Head of caudate nucleus (tissue), 42 donors: ENCODE measurements around the gene BTLA.
"Not testable (repeated sequence)": the region's sequence is repeated elsewhere in the genome, so short reads cannot be mapped to it uniquely, and the experiment has no call there.

Source experiments
- DNase-seq, 42 donors: peaks; one replicate each; pipeline versions ENCODE4 v3.0.0 to v3.0.0-alpha.2; 2020 to 2021; ENCODE audit warnings: mixed read lengths in 7 of 42
- intact Hi-C: fragments of 100-400 bp; cut with DNase I; formaldehyde crosslinking; loops from one replicate; pipeline ENCODE4 v1.15.0; 2022

BTLA gene

DNA sequence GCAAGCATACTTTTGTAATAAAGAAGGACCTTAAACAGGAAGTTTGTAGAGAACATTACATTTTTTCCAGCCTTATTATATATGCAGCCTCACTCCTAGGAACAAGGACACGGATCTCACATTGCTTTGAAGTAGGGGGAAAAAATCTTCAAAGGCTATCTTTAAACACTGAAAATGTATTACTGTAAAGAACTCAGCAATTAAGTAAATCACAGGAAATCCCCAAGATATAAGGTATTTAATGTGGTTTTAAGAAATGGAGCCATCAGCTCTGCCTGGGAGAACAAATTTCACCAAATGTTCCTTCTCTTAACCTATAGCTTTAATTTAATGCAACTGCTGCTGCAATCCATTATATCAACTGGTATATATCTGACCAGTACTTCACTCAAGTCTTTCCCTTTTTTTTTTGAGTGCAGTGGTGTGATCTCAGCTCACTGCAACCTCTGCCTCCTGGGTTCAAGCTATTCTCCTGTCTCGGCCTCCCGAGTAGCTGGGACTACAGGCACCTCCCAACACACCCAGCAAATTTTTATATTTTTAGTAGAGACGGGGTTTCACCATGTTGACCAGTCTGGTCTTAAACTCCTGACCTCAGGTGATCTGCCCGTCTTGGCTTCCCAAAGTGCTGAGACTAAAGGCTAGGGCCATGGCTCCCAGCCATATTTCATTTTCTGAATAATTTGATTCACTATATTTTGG is 2.8 kb downstream of the BTLA start:
- no peak for DNase-seq
- intact Hi-C loops, result no loop called here

DNA sequence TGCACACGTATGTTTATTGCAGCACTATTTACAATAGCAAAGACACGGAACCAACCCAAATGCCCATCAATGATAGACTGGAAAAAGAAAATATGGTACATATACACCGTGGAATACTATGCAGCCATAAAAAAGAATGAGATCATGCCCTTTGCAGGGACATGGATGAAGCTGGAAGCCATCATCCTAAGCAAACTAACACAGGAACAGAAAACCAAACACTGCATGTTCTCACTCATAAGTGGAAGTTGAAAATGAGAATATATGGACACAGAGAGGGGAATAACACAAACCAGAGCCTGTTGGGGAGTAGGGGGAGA is 4.9 kb downstream of the BTLA start:
- intact Hi-C loops, DNase-seq: not testable (repeated sequence)

DNA sequence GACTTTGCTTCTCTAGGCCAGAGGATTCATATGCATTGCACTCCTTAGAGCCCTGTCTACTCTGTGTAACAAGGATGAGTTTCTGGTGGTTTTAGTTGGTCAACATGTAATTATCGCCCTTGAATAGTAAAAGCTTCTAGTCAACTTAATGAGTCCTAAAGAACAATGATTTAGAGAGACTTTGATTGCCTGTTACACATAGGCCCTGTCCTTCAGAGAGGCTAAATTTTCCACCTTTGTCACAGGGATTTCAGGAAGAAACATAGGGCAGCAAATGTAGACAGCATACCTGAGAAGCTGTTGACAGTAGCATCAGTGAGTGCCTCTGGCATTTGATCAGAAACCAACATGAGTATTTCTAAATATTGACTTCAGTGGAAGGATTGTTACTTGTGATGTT is 7.1 kb downstream of the BTLA start:
- intact Hi-C loops, result no loop called here
- DNase-seq, result no peak

DNA sequence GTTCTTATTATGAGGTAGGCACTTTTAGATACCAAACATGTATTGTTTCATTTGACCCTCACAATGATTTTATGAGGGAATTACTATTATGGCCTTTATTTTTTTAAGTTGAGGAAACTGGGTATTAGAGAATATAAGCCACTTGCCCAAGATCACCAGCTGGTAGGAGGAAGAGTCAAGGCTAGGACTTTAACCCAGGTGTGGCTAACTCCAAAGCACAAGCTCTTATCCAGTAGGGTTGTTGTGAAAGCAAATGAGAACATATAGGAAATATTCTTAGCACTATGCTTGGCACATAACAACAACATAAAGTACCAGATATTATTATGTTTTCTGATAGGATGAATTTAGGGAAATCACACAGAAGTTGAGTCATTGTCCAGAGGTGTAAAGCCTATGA is 7.9 kb downstream of the BTLA start:
- intact Hi-C loops, result no loop called here

DNA sequence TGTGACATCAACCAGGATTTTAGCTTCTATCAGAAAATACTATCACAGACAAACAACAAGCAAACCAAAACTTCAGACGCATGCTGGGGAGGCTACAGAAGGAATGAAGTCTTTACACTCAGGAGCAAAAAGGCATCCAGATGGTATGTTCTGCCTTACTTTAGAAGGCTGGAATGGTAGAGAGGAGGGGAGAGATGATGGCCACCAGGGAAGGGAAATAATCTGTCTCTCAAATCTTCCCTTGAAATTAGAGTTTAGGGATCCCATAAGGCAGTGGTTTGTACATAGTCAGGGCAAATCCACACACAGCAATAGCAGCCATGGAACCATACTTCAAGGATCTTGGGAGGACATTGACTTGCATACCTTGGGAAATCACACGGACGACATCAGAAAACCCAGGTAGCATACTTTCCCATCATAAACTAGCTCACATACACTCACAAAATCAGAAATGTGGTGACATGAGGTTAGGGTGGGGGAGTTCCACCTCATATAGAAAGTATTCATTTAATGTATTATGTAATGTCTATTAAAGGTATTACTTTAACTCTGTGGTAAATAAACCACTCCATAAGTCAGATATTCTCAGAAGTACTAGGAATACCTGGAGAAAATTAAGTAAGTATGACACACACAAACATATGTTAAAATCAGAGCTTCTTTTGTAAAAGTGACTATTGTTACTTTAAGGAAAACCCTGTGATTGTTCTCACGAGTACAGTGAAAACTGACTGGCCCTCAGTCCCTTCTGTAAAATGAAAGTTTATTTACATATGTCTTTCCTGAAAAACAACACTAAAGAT is 9.4 kb downstream of the BTLA start:
- DNase-seq, result no peak
- intact Hi-C loops, result no loop called here

More for the DNA sequence above, 7.9 kb downstream of the BTLA start:
- DNase-seq, result no peak

DNA sequence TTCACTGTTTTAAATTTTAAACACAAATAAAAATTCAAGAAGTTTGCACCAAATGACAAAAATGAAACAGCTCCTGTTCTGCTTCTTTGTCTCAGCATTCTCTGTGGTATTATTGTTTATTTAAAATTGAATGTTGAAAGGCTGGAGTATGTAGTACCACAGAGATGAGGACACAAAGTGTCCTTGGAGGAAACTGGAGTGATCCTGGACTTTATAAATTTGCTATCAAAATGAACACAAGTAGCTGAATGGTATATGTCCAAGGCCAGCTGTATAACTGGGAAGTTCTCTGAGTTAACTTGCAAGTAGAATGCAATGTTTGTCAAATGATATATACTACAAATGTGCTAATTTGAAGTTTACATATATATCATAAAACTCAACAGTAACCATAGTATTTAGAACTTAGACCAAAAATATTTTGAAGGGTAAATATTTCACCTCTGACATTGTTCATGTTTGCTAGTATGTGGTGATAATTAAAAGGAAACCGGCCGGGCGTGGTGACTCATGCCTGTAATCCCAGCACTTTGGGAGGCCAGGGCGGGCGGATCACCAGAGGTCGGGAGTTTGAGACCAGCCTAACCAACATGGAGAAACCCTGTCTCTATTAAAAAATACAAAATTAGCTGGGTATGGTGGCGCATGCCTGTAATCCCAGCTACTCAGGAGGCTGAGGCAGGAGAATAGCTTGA is 12.3 kb downstream of the BTLA start:
- intact Hi-C loops, result no loop called here
- DNase-seq, result no peak

DNA sequence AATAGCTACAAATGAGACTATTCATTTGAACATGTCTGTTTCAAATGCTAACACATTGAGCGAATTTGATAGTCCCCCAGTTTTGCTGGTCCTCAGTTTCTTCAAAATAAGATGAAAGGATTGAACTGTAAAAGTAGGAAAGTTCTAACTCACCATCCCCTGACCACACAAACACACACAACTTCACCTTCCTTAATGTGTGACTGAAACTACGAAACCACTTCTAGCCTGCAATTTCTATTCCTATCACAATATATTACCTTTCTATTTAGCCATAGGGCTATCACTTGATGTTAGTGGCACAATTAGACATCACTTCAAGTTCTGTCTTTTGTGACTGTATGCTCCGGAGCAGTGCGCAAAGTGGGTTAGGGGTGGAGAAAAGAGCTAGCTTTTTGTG is 14.9 kb downstream of the BTLA start:
- intact Hi-C loops, result no loop called here

DNA sequence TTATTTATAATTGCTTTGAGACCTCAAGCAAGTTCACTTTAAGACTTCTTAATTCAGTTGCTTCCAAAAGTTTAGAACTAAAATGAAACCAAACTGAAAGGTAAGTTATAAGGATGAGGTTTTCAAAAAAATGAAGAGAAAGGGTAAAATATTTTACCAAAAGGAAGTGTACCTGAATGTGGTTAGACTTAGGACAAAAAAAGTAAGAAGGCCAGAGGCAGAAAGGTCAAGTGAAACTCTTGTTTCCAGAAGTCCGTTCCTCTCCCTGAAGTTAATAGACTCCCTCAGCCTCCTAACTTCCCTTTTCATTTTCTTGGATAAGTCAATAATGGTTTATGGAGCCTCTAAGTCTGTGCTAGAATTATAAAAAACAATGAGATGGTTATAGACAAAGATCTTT is 16.6 kb downstream of the BTLA start:
- no peak for DNase-seq
- intact Hi-C loops, result no loop called here

More for the DNA sequence above, 14.9 kb downstream of the BTLA start:
- DNase-seq, result no peak

DNA sequence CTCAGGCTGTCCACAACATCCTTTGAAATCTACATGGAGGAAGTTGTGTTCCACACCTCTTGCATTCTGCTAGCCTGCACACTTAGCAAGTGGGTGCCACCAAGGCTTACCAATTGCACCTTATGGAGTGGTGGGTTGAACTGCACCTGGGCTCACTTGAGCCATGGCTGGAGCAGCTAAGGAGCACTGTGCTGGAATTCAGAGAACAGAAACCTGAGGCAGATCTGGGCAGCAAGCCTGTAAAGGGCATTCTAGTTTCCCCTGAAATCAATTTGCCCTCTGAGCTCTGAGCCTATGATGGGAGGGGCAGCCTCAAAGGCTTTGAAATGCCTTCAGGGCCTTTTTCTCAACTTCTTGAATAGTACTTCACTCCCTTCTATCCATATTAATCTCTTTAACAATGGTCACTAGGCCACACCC is 18.0 kb downstream of the BTLA start:
- DNase-seq, result no peak
- intact Hi-C loops, result no loop called here

DNA sequence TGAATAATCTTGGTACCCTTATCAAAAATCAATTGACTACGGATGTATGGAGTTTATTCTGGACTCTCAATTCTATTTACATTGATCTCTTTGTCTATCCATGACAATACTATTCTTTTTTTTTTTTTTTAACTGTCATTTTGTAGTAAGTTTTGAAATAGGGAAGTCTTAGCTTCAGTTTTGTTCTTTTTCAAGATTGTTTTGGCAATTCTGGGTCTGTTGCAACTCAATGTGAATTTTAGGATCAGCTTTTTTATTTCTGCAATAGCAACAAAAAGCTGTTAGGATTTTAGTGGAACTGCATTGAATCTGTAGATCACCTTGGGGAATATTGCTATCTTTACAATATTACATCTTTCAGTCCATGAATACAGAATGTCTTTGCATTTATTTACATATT is 21.4 kb downstream of the BTLA start:
- intact Hi-C loops, result no loop called here

DNA sequence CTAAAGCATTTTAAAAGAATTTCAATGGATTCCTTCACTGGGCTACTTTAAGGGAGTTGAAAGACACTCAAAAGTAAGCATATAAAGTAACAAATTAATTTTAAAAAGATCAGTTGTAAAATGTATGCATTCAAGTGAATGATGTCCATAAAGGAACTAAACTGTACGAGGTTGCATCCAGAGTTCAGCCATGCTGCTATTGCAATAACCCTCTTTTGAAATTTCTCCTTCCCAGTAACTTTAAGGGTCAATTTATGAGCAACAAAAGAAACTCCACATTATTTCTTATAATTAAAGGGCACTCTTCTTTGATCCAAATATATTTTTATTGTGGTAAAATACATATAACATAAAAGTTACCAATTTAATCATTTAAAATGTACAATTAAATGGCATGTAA is 22.9 kb downstream of the BTLA start:
- DNase-seq, result no peak
- intact Hi-C loops, result no loop called here

More for the DNA sequence above, 21.4 kb downstream of the BTLA start:
- DNase-seq, result no peak

DNA sequence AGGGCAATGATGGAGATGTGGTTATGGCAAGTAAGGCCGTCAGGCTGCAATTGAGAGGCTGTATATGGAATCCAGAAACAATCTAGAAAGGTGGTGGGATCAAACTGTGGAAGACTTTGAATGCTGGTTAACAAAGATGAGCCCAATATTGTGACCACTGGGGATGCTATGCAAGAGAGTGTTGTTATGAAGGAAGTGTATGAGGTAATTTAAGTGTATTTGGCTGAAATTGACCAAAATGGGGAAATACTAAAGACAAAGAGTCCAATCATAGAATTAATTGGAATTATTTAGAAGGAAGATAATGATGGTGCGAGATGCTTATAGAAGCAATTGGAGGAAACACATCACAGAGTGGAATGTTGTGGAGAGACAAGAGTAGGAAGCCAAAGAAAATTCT is 24.5 kb downstream of the BTLA start:
- intact Hi-C loops, result no loop called here
- no peak for DNase-seq

DNA sequence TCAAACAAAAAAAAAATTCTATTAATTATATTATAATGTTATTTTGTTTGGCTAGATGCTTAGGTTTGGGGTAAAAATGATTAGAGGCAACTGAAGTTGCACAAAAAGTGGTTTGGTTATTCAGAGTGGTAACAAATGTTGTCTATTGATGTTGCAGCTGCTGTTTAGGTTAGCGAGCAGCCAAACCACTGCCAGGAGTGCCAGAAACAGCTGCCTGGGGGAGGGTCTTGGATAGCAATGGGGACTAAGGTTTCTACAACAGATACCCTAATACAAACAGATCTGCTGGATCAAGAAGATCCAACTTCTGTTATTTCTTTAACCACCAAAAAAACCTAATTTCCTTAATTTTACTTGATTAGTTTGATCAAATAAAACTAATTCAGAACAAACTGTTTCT is 26.6 kb downstream of the BTLA start:
- no peak for DNase-seq
- intact Hi-C loops, result no loop called here

DNA sequence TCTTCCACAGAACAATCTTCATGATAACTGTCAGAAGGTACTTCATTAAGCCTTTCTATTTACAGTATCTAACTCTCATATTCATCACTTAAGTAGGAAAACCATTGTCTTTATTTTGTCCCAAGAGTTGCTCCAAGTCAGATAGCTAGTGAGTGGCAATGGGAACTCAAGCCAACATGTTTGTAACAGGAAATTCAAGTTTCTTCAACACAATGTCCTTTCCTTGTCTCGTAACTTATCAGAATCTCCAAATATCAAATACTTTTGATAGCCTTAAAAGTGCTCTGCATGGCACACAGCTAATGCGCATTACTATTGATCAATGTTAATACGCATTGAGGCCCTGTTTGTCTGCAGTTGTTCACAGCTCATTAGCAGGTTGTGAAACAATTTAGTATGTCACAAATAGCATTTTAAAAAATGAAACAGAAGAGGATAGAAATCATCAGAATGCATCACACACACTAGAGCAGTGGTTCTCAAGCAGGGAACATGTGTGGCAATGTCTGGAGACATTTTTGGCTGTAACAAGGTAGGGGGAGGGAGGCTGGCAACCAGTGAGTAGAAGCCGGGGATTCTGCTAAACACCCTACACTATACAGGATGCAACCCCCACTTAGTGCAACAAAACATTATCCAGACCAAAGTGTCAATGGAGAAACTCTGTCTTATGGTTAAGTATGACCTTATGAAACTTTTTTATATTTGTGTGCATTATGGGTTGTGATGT is 27.5 kb downstream of the BTLA start:
- DNase-seq, result no peak

DNA sequence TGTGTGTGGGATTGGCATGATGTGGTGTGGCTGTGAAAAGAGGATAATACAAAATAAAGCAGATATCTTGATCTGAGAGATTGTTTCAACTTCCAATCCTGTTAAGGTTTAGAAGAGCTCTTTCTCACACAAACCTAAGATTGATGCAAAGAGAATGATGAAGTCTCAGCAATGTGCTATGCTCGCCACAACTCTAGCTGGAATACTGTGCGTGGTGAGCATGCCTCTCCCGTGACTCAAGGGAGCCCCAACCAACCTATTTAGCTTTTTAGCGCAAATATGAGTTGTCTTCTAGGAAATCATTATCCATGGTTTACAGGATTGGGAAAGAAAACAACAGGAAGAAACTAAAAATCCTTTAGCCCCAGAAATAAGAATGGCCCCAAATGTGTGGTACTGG is 28.5 kb downstream of the BTLA start:
- DNase-seq, result no peak
- intact Hi-C loops, result no loop called here

More for the DNA sequence above, 27.5 kb downstream of the BTLA start:
- intact Hi-C loops, result no loop called here

DNA sequence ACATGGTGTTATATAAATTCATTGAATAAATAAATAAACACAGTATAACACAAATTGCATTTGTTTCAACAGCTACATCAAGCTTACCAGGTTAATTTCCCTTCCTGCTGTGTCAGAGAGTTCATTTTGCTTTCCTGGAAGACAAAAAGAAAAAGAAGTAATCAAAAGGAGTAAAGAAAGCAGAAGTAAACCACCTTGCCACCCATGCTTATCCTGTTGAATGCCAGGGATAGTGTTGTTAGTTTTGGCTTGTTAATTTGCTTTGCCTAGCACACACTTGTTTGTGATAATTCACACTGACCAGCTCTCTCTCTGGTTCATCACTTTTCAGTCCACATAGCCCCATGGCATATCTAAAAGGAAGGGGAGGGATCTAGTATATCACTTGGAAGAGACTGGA is 29.6 kb downstream of the BTLA start:
- intact Hi-C loops, result no loop called here
- no peak for DNase-seq

DNA sequence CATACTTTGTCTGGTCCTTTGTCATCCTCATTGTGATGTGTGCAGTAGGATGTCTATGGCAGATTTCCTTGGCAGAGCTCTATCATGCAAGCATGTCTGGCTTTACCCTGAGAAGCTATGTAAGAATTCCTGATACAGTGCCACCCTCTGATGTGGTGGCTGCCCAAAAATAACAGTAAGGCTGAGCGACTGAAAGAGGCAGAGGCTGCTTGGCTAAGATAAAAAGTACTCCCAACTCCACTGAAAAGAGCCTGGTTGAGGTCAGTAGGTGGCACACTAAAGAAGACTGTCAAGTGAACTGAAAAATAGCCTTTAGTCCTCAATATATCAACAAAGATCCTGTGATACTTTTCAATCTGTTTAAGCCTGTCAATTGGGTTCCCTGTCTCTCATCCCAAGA is 31.7 kb downstream of the BTLA start:
- intact Hi-C loops, result no loop called here
- DNase-seq, result no peak

DNA sequence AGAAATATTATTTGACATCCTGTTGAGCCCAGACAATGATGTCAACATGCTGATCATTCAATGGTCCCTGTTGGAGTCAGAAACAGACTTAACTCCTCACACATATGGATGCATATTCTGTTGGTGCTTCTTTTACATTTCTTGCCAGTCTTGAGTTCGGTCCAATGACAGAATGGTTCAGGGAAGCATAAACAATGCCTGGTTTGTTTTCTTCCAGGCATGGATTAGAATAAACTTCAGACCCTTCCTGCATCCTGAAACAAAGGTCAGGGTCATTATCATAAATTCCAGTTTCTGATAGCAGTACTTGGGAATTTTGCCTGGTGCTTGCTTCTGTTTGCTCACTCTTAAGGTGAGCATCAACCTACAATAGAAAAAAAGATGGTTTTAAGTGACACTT is 33.3 kb downstream of the BTLA start:
- DNase-seq, result no peak
- intact Hi-C loops, result no loop called here

DNA sequence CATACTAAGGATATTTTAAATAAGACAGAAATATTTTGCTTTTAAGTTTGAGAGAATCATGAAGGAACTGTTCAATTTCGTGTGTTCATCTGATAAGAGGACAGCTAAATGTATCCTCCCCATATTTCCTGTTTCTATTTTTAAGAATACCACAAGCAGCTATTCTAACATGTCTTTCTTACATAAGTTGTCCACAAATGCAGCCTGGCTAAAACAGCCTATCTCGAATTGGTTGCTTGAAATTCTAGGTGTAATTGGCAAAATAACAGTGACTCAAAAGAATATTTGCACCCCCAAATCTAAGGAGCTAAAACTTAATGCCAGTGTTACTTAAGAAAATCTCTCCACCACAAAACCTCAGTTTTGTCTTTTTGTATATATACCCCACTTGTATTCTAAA is 35.0 kb downstream of the BTLA start:
- intact Hi-C loops, result no loop called here
- DNase-seq, result no peak

DNA sequence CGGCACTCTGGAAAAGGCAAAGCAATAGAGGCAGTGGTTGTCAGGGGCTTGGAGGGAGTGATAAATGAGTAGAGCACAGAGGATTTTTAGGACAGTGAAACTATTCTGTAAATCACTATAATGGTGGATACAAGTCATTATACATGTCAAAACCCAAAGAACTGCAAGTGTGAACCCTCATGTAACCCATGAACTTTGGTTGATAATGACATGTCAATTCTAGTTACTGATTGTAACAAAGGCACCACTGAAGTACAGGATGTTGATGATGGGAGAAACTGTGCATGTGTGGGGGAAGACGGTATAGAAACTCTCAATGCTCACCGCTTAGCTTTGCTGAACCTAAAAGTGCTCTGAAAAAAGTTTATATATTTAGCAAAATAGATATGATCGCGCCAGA is 36.0 kb downstream of the BTLA start:
- intact Hi-C loops, result no loop called here
- no peak for DNase-seq
